SK-N-MC (cell line): ENCODE data around the gene HPGD.

Source experiments
- DNase-seq: peaks from one replicate; pipeline ENCODE4 v3.0.0-alpha.2; 2011; ENCODE audit warnings: low read depth, low spot score
- H3K27ac ChIP-seq: fragments of 200-600 bp; sonication (generic); 2 replicates; pipeline ENCODE4 v1.5.1; 2016; ENCODE audit warnings: mixed run types
- H3K36me3 ChIP-seq: fragments of 200-600 bp; sonication (generic); 2 replicates; pipeline ENCODE4 v1.6.1; 2017; ENCODE audit warnings: antibody characterized with exemption, low read length, mixed read lengths; ENCODE audit not compliant: insufficient read depth
- H3K4me3 ChIP-seq: fragments of 200-600 bp; sonication (generic); 2 replicates; pipeline ENCODE4 v1.5.1; 2016
- H3K9ac ChIP-seq: fragments of 200-600 bp; sonication (generic); 2 replicates; pipeline ENCODE4 v1.8.0; 2017; ENCODE audit warnings: mixed run types, mixed read lengths; ENCODE audit not compliant: insufficient read length
- H3K9me3 ChIP-seq: fragments of 200-600 bp; sonication (generic); 2 replicates; pipeline ENCODE4 v1.6.1; 2017; ENCODE audit warnings: low read depth, mild to moderate bottlenecking, antibody characterized with exemption, low read length, moderate library complexity, mixed read lengths
- EZH2 ChIP-seq: fragments of 200-600 bp; sonication (generic); IDR thresholded peaks from one replicate; pipeline ENCODE4 v1.6.1; 2017; ENCODE audit warnings: antibody characterized with exemption
- FOXP2 ChIP-seq: optimal IDR thresholded peaks from 2 replicates; pipeline ENCODE3; 2011; ENCODE audit warnings: mild to moderate bottlenecking, moderate library complexity; ENCODE audit not compliant: insufficient read depth; ENCODE audit errors: extremely low read length, control extremely low read depth
- POLR2AphosphoS5 ChIP-seq: IDR thresholded peaks from 2 replicates; pipeline ENCODE4 v1.6.1; 2012; ENCODE audit warnings: mild to moderate bottlenecking, low read depth, low read length, borderline replicate concordance

HPGD gene

DNA sequence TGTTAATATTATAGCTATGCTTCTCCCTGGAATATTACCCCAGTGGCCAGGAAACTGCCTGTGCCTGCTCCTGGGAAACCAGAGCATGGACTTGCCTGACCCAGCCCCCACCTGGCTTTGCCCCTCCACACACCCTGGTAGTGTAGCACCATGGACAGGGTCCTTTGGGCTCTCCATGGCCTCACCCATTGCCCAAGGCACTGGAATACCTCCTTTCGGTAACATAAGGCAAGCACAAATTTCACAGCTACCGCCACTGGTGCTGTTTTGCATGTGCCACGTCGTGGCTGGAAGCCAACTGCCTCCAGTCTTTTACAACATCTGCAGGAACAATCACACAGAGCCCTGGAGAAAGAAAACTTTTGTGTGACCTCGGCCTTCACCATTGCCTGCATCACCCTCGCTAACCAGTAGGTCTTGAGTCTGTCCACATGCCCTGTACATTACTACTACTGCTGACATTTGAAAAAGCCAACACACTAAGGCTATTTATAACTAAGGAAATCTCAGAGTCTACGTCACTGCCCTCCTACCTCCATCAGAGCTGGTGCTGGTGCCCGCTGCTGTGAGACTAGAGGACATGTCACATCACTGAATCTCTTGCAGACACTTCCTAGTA, 47.7 kb downstream of the HPGD start:
- TF ChIP-seq POLR2AphosphoS5 (no peak), FOXP2 (no peak), EZH2 (no peak)
- Histone ChIP-seq H3K36me3 (no peaks in the 10 kb centered on the region), H3K27ac (no peak overlapping the region), H3K4me3 (no peak overlapping the region), H3K9me3 (no peaks in the 10 kb centered on the region), H3K9ac (no peak overlapping the region)
- no peak for DNase-seq

DNA sequence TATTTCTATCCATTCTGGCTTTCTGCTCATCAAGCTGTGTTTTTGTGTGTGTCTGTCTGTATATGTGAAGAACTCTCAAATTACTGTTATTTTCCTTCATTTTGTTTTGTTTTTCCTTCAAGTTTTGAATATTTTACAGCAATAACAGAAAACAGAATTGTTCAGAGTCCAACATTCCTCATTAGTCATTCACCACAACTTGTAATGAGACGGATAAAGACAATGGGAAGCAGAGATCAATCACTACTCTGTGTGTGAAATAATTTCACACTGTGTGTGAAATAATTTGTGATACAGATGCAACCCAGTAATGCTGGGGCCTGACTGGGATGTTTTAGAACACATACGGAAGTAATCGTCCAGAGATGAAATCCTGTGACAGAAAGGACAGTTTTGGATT, 55.2 kb downstream of the HPGD start:
- H3K9ac ChIP-seq: no peak overlapping the region
- H3K27ac ChIP-seq: no peak overlapping the region
- H3K4me3 ChIP-seq: no peak overlapping the region
- TF ChIP-seq POLR2AphosphoS5 (no peak), FOXP2 (no peak), EZH2 (no peak)
- no peaks in the 10 kb centered on the region for H3K36me3 ChIP-seq
- no peaks in the 10 kb centered on the region for H3K9me3 ChIP-seq
- no peak for DNase-seq

DNA sequence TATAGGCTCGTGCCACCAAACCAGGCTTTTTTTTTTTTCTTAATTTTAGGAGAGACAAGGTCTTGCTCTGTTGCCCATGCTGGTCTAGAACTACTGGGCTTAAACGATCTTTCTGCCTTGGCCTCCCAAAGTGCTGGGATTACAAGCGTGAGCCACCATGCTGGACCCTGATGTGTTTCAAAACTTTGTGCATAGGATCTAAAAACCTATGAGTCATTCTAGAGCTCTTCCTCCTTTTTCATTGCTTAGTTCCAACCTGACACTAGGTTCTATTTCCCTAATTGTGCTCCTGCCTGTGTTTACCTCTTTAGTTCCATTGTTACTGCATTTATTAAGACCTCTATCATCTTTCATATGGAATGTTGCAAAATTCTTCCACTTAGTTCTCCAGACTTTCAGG, 57.3 kb downstream of the HPGD start:
- no peak overlapping the region for H3K9ac ChIP-seq
- no peak overlapping the region for H3K27ac ChIP-seq
- no peaks in the 10 kb centered on the region for H3K36me3 ChIP-seq
- TF ChIP-seq EZH2 (no peak), POLR2AphosphoS5 (no peak), FOXP2 (no peak)
- H3K4me3 ChIP-seq: no peak overlapping the region
- no peaks in the 10 kb centered on the region for H3K9me3 ChIP-seq
- DNase-seq: no peak

DNA sequence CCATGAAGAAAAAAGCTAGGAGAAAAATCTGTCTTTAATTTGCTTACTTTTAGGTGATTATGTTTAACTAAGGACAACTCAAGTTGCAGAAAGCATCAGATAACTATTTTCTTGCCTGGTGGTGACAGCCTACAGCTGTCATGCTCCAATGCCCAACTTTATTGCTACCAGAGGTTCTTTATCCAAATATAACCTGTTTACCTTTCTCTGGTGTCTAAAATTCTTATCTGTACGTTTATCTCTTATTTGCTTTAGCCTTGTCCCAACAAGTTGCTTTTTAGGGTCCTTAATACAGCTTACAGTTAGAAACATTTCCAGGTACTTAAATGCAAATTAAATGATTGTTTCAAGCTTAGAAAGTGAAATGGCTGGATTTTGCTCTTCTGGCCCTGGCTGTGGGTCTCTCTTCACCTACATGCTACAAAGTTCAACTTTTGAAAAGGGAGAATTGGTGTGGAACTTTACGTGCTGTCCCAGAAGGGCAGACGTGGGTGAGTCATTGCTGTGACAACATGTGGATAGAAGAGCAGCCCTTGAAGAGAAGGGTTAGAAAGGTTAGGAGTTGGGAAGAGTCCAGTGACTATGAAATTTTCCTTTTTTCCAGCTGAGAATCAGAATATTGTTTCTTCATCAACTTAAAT, 60.7 kb downstream of the HPGD start:
- no peak for TF ChIP-seq POLR2AphosphoS5
- no peak for TF ChIP-seq EZH2
- TF ChIP-seq FOXP2: no peak
- no peak overlapping the region for H3K9ac ChIP-seq
- H3K36me3 ChIP-seq: no peaks in the 10 kb centered on the region
- no peak overlapping the region for H3K4me3 ChIP-seq
- H3K27ac ChIP-seq: no peak overlapping the region
- DNase-seq: no peak
- H3K9me3 ChIP-seq: no peaks in the 10 kb centered on the region

DNA sequence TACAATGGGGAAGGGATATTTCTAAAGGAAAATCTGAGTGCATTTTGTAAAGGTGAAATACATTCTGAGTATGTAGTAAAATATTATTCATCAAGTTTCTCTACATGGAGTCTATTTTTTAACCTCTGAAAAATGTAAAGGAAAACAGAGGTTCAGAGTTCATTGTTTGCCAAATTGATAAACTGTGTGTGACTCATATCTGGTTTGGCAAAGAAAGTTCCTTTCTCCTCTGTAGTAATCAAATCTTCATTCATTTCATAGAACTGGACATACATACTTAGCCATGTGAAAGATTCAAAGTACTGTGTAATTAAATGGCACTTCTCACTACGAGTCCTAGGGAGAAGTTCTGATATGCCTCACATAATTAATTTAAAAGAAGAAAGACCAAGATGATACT, 61.6 kb downstream of the HPGD start:
- Histone ChIP-seq H3K9me3 (no peaks in the 10 kb centered on the region), H3K27ac (no peak overlapping the region)
- DNase-seq: no peak

DNA sequence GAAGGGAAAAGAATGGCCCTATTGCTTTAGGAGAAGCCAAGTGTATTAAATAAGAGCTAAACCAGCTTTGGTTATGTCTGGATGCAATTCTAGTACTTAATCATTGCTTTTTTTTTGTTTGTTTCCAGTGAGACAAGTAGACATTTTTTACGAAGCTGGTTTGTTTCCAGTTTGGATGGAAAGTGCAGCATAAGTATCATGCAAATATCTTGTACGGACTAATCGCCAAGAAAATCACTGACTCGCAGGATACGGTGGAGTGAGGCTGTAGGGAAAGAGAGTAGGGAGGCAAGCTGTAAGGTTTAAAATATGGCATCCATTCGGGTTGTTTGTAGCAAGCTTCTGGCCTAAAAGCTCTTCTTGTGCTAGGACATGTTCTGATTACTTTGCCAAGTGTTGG, 64.8 kb downstream of the HPGD start:
- TF ChIP-seq EZH2 (no peak), POLR2AphosphoS5 (no peak), FOXP2 (no peak)

More for the DNA sequence above, 61.6 kb downstream of the HPGD start:
- Histone ChIP-seq H3K4me3 (no peak overlapping the region), H3K9ac (no peak overlapping the region), H3K36me3 (no peaks in the 10 kb centered on the region)
- TF ChIP-seq POLR2AphosphoS5: no peak
- no peak for TF ChIP-seq EZH2
- no peak for TF ChIP-seq FOXP2

DNA sequence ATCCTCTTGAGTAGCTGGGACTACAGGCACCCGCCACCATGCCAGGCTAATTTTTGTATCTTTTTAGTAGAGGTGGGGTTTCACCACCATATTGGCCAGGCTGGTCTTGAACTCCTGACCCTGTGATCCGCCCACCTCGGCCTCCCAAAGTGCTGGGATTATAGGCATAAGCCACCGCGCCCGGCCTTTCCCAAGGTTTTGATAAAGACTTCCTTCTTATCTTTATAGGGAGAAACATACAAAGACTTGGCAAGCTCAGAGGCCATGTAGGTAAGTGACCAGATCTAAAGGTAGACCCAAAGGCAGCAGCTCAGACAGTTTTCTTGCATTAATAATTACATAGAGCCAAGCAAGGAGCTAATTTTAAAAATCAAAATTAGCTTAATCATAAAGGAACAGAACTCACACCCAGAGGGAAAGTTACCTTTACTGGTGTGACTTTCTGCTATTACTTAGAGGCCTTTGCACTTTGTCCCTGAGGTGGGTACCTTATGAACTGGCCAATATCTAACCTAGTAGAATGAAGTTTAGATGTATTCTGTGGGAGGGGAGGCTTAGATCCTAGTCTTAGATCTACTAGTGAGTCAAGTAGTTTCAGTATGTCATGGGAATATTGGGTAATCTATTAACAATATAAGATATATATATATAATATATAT, 67.3 kb downstream of the HPGD start:
- DNase-seq: no peak
- TF ChIP-seq FOXP2 (no peak), POLR2AphosphoS5 (no peak)
- Histone ChIP-seq H3K4me3 (no peak overlapping the region), H3K9ac (no peak overlapping the region), H3K9me3 (no peaks in the 10 kb centered on the region), H3K27ac (no peak overlapping the region), H3K36me3 (no peaks in the 10 kb centered on the region)

More for the DNA sequence above, 64.8 kb downstream of the HPGD start:
- Histone ChIP-seq H3K9ac (no peak overlapping the region), H3K36me3 (no peaks in the 10 kb centered on the region), H3K27ac (no peak overlapping the region), H3K9me3 (no peaks in the 10 kb centered on the region), H3K4me3 (no peak overlapping the region)
- DNase-seq: no peak

DNA sequence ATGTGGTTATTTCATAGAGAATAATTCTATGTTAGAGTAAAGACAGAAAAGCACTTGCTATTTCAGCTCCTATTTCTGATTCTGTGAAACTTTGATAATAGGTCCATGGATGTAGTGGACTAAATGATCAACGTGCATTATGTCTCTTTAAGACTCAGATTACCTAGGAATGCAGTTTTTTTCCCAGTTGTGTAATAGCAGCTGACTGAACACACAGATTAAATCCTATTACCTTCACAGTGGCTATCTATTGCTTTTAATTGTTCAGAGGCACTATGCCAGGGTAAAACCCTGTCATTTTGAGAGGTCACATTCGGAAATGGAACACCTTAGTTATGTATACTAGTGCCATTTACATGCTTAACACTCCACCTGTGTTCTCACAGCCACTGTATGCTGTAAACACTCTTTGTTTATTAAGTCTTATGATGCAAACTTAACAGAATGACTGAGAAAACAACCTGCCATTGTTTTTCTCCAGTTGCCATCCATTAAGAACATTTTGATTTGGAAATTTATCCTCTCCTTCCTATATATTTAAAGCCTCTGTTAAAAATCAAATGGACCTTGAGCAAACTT, 70.5 kb downstream of the HPGD start:
- no peaks in the 10 kb centered on the region for H3K36me3 ChIP-seq
- TF ChIP-seq EZH2: no peak
- TF ChIP-seq FOXP2: no peak
- TF ChIP-seq POLR2AphosphoS5: no peak
- H3K4me3 ChIP-seq: no peak overlapping the region
- H3K27ac ChIP-seq: no peak overlapping the region
- H3K9me3 ChIP-seq: no peaks in the 10 kb centered on the region
- no peak for DNase-seq
- H3K9ac ChIP-seq: no peak overlapping the region

DNA sequence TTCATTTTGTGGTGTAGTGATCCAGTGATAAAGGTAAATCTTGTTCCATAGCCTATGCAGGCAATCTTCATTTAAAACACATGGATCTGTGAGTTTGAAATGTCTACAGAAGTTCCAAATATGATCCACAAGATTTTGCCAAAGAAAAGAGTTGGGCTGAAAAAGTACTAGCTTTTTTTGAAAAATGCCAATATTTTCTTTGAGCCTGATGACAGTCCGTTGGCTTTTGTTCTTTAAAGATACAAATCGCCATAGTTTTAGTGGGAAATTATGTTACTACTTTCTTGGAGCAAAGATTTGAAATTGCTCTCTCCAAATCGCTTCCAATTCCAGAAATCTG, 71.5 kb downstream of the HPGD start:
- Histone ChIP-seq H3K9ac (no peak overlapping the region), H3K4me3 (no peak overlapping the region), H3K27ac (no peak overlapping the region), H3K36me3 (no peaks in the 10 kb centered on the region), H3K9me3 (no peaks in the 10 kb centered on the region)
- TF ChIP-seq POLR2AphosphoS5 (no peak), EZH2 (no peak), FOXP2 (no peak)
- no peak for DNase-seq
